ENCODE data around the gene OR5T2.
"Not testable (repeated sequence)": the region's sequence is repeated elsewhere in the genome, so short reads cannot be mapped to it uniquely, and the experiment has no call there.

Gene OR5T2

GRCh38 chr11:56234155-56234554, at the start of gene OR5T2:
Gene OR5T2 (minus strand): TSS chr11:56234255. CDS start chr11:56233062, 1,193 bp downstream.
- no peak within 1 kb of the TSS for H3K4me3 ChIP-seq (ENCODE audit: low read length)
- TF ChIP-seq CTCF (conservative IDR thresholded peaks at IDR 0.05; ENCODE audit: low read length) = no peak
- DNase-seq (ENCODE audit: low read depth) = no peak

GRCh38 chr11:56273854-56274253, 39.8 kb upstream of the OR5T2 start, which contains the start of gene OR5T1:
Gene OR5T1 (plus strand): TSS chr11:56274154. CDS start chr11:56275639, 1,485 bp downstream.
- DNase-seq (ENCODE audit: low read depth) = no peak
- no peak within 1 kb of the TSS for H3K4me3 ChIP-seq (ENCODE audit: low read length)
- no peak for TF ChIP-seq CTCF (conservative IDR thresholded peaks at IDR 0.05; ENCODE audit: low read length)

GRCh38 chr11:56271092-56271491, 37.0 kb upstream of the OR5T2 start:
- no peak overlapping the region for H3K4me3 ChIP-seq (ENCODE audit: low read length)
- no peak for DNase-seq (ENCODE audit: low read depth)
- no peak for TF ChIP-seq CTCF (conservative IDR thresholded peaks at IDR 0.05; ENCODE audit: low read length)

- no peak within 1 kb of the TSS for H3K4me3 ChIP-seq (ENCODE audit: low read length)
- no peak for TF ChIP-seq CTCF (conservative IDR thresholded peaks at IDR 0.05; ENCODE audit: low read length)
- DNase-seq (ENCODE audit: low read depth) = no peak
Observed at GRCh38 chr11:56251954-56252353, 17.9 kb upstream of the OR5T2 start, which contains the start of gene OR5T3. Gene OR5T3 (plus strand): TSS chr11:56252254. CDS start chr11:56252254, 0 bp downstream.

GRCh38 chr11:56219735-56220134, 14.3 kb downstream of the OR5T2 start:
- DNase-seq (ENCODE audit: low read depth); H3K4me3 ChIP-seq (ENCODE audit: low read length): not testable (repeated sequence)

GRCh38 chr11:56214537-56214936, 19.5 kb downstream of the OR5T2 start:
- DNase-seq (ENCODE audit: low read depth) = no peak
- no peak overlapping the region for H3K4me3 ChIP-seq (ENCODE audit: low read length)
- no peak for TF ChIP-seq CTCF (conservative IDR thresholded peaks at IDR 0.05; ENCODE audit: low read length)

GRCh38 chr11:56207790-56208189, 26.3 kb downstream of the OR5T2 start:
- TF ChIP-seq CTCF (conservative IDR thresholded peaks at IDR 0.05; ENCODE audit: low read length) = no peak
- H3K4me3 ChIP-seq (ENCODE audit: low read length) = no peak overlapping the region
- DNase-seq (ENCODE audit: low read depth) = no peak

- TF ChIP-seq CTCF (conservative IDR thresholded peaks at IDR 0.05; ENCODE audit: low read length) = no peak
- no peak for DNase-seq (ENCODE audit: low read depth)
- no peak overlapping the region for H3K4me3 ChIP-seq (ENCODE audit: low read length)
Observed at GRCh38 chr11:56197367-56197766, 36.7 kb downstream of the OR5T2 start.

Measured in AG10803 (cell line).